Measurements from ENCODE around the gene TBCCD1.
A peak's percentile ranks its signal among the peaks of the same experiment; 100 is the strongest.

Gene TBCCD1, protein sequence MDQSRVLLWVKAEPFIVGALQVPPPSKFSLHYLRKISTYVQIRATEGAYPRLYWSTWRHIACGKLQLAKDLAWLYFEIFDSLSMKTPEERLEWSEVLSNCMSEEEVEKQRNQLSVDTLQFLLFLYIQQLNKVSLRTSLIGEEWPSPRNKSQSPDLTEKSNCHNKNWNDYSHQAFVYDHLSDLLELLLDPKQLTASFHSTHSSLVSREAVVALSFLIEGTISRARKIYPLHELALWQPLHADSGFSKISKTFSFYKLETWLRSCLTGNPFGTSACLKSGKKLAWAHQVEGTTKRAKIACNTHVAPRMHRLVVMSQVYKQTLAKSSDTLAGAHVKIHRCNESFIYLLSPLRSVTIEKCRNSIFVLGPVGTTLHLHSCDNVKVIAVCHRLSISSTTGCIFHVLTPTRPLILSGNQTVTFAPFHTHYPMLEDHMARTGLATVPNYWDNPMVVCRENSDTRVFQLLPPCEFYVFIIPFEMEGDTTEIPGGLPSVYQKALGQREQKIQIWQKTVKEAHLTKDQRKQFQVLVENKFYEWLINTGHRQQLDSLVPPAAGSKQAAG

DNA sequence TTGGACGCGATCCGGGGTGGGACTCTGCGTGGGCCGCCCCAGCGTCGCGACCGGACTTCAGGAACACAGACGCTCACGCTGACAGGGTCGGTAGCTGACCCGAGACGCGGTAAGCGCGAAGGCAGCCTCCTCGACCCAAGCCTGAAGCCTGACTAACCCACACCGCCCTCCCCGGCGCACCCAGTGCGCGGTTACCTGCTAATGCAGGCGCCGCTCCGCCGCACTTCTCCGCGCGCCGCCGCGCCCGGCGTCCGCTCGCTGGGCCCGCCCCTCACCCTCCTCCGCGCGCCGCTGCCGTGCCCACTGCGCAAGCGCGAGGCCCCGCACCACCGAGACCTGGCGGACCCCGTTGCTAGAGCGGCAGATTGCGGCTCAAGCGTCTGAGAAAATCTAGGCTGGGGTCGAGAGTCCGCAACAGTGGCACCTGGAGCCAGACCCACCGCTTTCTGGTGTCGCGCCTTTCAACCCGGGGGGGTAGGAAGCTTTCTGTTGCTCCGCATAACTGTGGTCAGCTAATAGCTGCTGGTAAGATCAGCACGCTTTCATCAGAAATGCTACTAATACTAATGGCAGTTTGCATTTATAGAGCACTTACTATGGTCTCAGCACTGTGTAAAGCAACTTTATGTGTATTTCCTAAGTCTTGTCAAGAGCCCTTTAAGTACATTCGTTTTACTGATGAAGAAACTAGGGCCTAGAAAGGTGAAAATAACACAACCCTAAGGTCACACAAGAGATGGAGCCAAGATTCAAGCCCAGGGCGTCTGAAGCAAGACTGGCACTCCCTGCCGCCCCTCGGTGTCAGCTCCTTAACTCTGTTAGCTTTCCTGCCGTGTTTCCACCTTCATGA, at the start of gene TBCCD1:
Gene TBCCD1 (minus strand): TSS at position 268 of the 850 bp plus-strand sequence. CDS start 3,010 bp downstream, outside the sequence.
- DNase-seq (ENCODE audit: low read depth), result peak; percentile 59

DNA sequence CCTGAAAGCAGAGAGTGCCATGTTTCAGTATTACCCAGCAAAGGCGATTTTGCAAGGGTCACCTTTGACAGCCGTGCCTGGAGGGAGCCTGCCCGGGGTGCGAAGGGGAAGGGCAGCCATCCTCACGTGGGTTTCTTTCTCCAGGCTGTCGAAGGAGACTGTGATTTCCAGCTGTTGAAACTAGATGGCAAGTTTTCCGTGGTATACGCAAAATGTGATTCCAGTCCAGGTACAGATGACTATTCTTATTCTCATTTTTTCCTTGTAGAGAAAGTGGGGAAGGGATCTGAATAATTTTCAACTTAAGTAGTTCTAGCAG, 49.1 kb upstream of the TBCCD1 start:
- DNase-seq (ENCODE audit: low read depth), result no peak

DNA sequence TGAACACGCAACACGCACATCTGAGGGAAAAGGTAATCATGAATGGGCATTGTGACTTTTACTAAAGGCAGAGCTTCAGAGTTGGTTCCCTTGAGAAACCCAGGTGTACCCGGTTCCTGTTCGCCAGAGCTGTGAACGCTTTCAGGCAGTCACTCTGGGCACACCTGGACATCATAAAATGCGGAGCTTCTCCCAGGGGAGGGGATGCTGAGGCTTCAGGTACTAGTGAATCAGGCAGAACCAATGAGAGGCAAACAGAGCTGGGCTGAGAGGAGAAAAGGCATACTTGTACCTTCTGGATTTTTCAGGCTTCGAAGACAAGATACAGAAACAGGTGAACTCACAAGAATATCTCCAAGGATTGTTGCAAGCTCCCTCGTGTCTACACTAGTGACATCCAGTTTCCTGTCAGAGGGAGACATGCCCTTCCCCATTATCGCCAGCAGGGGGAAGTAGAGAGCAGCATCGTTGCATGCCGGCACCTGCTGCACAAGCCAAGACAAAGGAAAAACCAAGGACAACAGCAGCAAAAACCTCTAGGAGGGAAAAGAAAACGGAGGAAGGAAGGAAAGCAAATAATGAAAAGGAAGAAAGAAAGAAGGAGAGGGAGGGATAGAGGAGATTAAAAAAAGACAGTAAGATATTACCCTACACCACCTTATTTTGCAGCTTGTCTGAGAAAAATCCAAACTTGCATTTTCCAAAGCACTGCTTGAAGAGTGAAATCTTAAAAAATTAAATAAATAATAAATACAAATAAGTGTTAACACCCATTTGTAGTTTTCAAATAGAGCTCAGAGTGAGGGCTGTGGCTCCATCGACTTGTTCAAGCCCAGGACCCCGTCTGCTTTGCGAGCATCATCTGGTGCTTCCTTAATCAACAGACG, 47.7 kb upstream of the TBCCD1 start:
- peak; percentile 38 for DNase-seq (ENCODE audit: low read depth)

DNA sequence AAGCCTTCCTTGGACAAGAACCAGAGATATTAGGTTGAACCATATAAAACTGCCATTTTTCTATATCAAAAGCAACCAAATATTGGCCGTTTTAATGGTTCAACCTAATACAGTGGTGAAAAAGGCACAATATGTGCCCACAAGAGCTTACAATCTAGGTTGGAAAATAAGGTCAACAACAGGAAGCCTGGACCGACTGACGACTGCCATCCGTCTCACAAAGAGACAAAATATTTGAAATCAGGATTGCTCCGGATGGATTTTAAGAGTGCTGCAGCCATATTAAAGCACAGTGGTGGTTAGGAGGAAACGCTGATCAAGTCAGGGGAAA, 47.1 kb upstream of the TBCCD1 start:
- no peak for DNase-seq (ENCODE audit: low read depth)

DNA sequence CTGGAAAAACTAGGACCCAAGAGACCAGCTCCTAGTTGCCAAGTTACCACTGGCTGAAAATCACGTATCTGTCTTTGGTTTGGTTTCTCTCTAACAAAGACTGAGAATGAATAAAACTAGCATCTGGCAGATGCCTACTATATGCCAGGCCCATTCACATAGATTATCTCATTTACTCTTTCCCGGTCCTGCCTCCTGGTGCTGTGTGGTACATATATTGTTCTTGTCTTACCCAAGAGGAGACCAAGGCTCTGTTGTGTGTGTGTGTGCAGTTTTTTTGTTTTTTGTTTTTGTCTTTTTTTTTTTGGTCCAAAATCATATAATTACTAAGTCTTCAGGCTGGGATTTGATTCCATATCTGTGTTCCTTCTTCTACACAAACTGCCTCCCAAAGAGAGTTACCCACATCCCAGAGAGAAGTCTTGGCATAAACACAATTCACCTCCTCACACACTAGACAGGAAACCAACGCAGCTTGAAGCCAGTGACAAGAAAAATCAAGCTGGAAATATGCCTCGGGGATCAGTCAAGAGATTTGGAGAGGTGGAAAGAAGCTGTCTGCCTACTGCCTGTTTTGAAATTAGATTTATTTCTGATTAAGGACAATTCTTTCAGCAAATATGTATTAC, 46.6 kb upstream of the TBCCD1 start:
- DNase-seq (ENCODE audit: low read depth), result no peak

DNA sequence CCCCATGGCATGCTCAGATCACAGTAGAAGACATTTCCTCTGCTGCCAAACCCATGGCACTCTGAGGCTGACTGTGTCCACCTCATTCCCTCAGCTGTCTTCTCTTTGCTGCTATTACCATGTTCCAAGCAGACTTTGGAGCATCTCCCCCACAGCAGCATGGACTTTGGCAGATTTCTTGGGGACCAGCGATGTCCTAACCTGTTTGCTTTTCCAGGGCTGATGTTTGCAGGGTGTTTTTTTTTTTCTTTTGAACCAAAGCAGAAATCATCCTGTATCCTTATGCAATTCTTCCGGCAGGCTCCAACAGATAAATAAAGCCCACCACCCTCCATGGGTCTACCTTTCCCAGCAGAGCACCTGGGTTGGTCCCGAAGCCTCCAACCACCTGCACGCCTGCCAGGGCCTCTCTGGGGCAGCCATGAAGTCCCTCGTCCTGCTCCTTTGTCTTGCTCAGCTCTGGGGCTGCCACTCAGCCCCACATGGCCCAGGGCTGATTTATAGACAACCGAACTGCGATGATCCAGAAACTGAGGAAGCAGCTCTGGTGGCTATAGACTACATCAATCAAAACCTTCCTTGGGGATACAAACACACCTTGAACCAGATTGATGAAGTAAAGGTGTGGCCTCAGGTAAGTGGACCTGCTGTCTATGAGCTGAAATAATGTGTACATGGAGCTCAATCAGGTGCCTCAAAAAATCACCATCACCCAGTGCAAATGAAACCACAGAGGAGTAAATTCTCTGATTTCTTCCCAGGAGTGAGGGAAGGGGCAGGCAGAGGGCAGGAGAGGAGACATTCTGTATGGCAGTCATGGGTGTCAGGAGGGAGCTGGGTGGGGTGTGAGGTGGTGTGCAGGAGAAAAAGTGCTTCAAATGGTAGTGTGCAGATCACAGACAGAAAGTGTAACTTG, 45.8 kb upstream of the TBCCD1 start, which contains the start of gene AHSG:
Gene AHSG (plus strand): TSS at position 340 of the 916 bp plus-strand sequence. CDS start 82 bp downstream, at position 422.
- DNase-seq (ENCODE audit: low read depth), result no peak

DNA sequence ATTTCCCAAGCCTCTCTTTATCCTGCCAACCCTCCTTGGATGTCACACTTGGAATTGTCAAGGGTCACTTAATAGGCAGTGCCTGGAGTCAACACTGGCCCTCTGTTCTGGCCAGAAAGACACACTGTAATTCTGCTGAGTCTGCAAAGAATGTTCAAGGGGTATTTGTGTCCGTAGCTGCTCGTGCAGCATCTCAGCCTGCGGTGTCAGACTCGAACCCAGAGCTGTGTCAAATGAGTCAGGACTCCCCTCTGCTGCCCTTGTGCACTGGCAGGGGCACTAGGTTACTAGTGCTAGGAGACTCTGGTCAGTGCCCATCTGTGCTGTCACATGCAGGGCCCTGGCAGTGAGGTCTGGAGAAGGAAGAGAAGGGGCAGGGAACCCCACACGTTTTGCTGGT, 44.9 kb upstream of the TBCCD1 start:
- no peak for DNase-seq (ENCODE audit: low read depth)

DNA sequence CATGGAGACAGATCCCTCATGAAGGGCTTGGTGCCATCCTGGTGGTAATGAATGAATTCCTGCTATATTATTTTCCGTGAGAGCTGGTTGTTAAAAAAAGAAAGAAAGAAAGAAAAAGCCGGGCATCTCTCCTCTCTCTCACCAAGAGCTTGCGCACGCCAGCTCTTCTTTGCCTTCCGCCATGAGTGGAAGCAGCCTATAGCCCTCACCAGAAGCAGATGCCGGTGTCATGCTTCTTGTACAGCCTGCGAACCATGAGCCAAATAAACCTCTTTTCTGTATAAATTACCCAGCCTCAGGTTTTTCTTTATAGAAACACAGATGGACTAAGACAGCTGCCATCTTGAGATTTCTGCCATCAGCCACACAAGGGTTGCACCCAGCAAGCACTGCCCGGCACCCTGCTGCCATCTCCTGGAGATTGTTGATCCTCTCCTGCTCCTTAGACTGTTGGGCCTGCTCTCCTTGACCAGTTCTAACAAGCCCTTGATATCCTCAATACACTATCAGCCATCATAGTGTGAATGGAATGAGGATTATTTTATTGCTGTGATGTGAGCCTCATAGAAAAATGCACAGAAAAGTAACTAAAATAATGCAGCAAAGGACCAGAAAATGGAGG, 42.2 kb upstream of the TBCCD1 start:
- no peak for DNase-seq (ENCODE audit: low read depth)

DNA sequence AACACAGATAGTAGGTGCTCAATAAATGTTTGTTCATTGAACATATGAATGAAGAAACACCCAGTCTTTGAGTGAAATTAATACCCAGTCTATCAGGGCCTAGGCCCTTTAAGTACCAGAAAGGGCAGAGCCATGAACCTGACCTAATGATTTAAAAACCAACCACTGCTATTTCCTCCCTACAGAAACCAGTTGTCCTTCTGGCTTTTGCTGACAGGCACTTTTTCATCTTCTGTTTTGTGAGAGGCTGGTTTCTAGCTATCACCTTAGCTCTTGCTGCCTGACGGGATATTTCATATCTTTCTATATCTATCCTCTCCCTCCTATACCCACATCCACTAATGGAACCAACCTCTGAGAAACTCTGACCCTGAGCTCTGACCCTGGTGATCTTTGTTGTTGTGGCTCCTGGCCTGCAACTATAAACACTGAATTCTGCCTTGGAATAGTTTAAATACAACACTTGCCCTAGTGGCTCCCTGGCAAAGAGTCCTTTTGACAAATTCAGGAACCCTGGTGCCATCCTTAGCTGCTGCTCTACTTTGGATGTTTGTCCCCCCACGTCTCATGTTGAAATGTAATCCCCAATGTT, 41.6 kb upstream of the TBCCD1 start:
- DNase-seq (ENCODE audit: low read depth), result no peak

DNA sequence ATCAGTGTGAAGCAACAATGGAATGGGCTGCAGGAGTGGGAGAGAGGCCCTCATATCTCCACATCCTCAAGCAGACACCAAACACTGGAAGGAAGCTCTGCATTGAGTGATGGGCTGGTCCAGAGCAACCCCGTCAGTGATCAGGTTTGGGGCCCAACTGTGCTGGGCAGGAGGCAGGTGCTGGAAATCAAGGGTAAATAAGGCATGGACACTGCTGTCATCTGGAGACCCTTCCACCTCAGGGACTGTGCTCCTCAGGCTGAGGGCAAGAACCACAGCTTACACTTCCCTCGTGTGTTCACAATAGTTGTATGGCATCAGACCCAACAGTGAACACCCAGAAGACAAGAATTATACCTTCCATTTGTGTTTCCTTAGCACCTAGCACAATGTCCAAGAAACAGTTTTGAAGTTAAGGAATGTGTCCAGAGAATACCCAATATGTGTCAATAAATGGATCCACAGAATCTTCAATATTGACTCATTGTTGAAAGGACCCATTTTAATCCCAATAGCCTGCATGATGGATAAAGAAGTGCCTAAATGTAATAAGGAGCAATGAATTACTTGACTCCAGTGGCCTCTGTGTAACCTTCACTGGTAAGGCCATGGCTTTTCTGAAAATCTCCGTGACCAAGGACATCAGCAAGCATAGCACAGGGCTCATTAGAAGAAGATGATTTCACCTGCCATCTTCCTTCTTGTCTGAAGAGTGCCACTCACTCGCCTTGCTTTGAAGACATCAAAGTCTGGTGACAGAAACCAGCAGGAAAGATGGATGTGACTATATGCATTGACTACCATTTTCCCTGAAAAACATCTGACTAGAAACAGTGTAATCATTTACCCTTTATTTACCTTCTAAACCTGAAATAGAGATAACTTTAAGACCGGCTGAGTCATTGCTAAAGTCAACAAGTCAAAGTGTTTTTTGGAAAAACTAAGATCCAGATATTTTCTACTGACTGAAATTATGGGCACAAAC, 38.7 kb upstream of the TBCCD1 start:
- no peak for DNase-seq (ENCODE audit: low read depth)

DNA sequence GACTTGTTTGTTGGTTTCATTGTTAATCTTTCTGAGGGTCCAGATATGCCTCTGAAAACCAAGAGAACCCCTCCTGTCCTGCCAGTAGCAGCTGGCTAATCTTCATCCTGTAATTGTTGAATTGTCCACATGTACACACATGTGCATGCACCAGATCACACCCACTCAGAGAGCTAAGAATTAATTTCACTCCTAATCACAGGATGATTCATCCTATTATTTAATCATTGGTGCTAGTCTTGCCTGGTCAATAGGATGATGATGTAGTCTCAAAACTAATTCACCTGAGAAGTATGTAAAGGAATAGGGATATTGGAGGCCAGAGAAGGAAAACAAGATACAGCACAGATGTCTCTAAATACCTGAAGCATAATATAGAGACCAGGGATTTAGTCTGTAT, 37.9 kb upstream of the TBCCD1 start:
- DNase-seq (ENCODE audit: low read depth), result no peak

DNA sequence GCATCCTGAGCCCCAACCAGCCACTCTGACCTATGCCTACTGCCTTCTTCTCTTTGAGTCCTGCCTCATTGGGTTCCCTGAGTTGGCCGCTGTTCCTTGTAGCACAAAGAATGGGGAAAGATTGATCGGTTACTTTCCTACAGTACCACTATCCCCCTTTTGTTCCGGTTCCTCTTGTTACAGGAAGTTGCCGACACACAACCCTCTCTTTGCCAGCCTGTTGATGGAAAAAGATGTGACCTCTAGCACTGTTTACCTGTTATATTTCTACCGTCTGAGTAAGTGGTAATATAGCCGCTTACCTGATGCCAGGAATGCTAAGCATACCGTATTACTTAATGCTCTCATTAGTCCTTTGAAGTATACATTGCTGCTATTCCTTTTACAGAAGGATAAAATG, 36.0 kb upstream of the TBCCD1 start:
- no peak for DNase-seq (ENCODE audit: low read depth)

DNA sequence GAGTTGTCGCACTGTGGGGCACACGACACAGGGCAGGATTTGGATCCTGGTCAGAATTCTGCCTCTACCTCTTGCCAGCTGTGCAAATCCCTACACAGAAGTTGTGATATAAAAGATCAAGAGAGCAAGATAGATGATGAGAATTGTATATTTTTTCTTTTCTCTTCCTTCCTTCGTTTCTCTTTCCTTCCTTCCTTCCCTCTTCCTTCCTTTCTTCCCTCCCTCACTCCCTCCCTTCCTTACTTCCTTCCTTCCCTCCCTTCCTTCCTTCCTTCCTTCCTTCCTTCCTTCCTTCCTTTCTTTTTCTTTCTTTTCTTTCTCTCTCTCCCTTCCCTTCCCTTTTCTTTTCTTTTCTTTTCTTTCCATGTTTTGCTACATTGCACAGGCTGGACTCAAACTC, 33.8 kb upstream of the TBCCD1 start:
- no peak for DNase-seq (ENCODE audit: low read depth)

DNA sequence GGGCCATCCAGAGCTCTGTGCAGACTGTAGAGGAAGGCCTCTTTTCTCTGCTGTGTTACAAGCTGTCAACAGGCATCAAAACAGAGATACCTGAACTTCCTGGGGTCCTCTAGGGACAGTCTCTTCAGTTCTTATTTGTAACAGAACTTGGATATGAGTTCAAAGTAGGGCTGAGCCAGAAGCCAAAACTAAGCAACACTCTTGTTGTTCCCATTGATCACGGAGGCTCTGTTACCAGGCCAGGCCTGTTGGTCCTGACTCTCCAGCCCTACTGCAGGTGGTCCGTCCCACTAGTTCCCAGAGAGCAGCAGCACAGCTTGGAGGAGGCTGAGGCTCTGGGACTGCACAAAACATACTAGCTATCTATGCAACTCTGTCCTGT, 32.6 kb upstream of the TBCCD1 start:
- no peak for DNase-seq (ENCODE audit: low read depth)

DNA sequence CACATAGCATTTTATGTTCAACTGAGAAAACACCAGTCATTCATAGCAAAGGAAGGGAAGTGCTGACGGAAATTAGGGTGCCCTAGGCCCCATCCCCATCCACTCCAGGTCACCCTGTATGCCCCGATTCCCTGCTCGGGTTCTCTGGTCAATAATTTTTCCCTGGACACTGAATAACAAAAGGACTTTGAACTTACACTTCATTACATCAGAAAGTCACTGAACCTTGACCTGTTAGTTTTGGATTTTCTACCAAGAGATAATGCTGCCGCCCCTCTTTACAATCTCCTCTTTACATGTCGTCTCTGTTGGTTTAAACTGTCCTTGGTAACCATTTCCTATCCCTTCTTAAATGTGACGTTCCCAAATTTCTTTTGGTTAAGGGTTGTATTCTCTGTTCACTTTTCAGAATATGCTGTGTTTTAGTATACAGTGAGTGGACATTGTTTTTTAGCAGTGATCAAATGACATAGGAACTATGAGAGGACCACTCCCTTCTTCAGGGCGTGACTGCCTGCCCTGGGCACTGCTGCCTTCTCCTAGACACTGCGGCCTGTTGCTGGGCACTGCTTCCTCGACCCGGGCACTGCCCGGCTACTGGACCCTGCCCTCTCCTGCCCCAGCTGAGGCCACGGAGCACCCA, 32.1 kb upstream of the TBCCD1 start:
- DNase-seq (ENCODE audit: low read depth), result no peak

DNA sequence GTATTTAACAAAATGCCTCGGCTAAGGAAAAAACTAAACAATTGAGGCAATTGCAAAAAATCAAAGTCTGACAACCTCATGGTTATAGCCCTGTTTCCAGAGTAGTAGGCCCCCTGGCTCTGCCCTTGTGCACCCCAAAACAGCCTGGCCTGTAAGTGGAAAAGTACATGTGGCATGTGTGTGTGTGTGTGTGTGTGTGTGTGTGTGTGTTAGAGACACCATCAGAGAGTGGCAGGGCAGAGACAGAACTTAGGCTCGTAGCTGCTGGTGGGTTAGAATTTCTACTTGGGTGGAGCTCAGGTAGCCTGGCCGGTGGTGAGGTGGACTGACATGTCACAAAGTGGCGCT, 31.6 kb upstream of the TBCCD1 start:
- DNase-seq (ENCODE audit: low read depth), result no peak

DNA sequence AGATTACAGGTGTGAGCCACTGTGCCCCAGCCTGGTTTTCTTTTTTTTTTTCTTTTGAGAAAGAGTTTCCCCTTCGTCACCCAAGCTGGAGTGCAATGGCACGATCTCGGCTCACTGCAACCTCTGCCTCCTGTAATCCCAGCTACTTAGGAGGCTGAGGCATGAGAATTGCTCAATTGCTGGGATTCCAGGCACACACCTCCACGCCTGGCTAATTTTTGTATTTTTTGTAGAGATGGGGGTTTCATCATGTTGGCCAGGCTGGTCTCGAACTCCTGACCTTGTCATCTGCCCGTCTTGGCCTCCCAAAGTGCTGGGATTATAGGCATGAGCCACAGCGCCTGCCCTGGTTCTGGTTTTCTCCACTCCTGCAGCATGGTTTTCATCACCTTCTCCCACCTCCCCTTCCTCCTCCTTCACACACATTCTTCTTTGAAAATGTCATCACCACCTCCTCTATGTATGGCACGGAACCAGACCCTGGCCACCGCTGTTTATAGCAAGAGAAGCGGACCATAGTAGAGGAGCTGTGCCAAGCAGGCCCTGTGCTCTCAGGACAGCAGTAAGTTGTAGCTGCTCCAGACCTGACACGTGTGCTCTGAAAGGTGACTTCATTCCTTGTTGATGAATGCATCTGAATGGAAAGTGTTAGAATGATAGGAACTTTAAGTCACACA, 31.1 kb upstream of the TBCCD1 start:
- no peak for DNase-seq (ENCODE audit: low read depth)

Measured in stromal cell of bone marrow (primary cell).